ENCODE measurements around the gene MYOCOS. TPM values are rescaled to one million over a fixed set of nuclear protein-coding genes. Genes with fewer than 3 reads are reported as not detected.

MYOCOS gene
- polyA plus RNA-seq, 2 of the 4 experiments (the other 2 are of a cell fraction): not detected

GRCh38 chr1:171643156-171643555 lies 21.1 kb downstream of the MYOCOS start:
- FAIRE-seq (no peak), ATAC-seq (no peak), DNase-seq (ENCODE audit: low read depth in 1 of 2, low spot score in 1 of 2) (no peak)
- TF ChIP-seq MAZ (IDR thresholded peaks at IDR 0.05; ENCODE audit: borderline replicate concordance, low read depth, low read length) (no peak), TP53 (CRISPR knock-in tag; IDR thresholded peaks at IDR 0.05) (no peak), FOSB (CRISPR knock-in tag; IDR thresholded peaks at IDR 0.05) (no peak), HDAC2 (IDR thresholded peaks at IDR 0.05) (no peak), CEBPB (IDR thresholded peaks at IDR 0.05) (no peak), RAD21 (conservative IDR thresholded peaks at IDR 0.05 in 1 of 2, IDR thresholded peaks at IDR 0.05 in 1 of 2) (no peak), MYC (IDR thresholded peaks at IDR 0.05; ENCODE audit: borderline replicate concordance, low read length) (no peak), POLR2AphosphoS2 (conservative IDR thresholded peaks at IDR 0.05; ENCODE audit: low read length) (no peak), CBX8 (IDR thresholded peaks at IDR 0.05) (no peak), CBX2 (IDR thresholded peaks at IDR 0.05; ENCODE audit: borderline replicate concordance, low read depth) (no peak), RFX5 (IDR thresholded peaks at IDR 0.05) (no peak), JUN (IDR thresholded peaks at IDR 0.05) (no peak), EHF (CRISPR knock-in tag; IDR thresholded peaks at IDR 0.05) (no peak), JUNB (IDR thresholded peaks at IDR 0.05) (no peak), RCOR1 (IDR thresholded peaks at IDR 0.05; ENCODE audit: low read depth, low read length) (no peak), ZNF302 (CRISPR knock-in tag; IDR thresholded peaks at IDR 0.05) (no peak), FOXS1 (CRISPR knock-in tag; IDR thresholded peaks at IDR 0.05) (no peak), POLR2A (IDR thresholded peaks at IDR 0.05; ENCODE audit: low read length) (no peak)
- TF ChIP-seq, protein P1, sequence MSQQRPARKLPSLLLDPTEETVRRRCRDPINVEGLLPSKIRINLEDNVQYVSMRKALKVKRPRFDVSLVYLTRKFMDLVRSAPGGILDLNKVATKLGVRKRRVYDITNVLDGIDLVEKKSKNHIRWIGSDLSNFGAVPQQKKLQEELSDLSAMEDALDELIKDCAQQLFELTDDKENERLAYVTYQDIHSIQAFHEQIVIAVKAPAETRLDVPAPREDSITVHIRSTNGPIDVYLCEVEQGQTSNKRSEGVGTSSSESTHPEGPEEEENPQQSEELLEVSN (IDR thresholded peaks at IDR 0.05; ENCODE audit: borderline replicate concordance, low read depth): no peak
- TF ChIP-seq, protein P2, sequence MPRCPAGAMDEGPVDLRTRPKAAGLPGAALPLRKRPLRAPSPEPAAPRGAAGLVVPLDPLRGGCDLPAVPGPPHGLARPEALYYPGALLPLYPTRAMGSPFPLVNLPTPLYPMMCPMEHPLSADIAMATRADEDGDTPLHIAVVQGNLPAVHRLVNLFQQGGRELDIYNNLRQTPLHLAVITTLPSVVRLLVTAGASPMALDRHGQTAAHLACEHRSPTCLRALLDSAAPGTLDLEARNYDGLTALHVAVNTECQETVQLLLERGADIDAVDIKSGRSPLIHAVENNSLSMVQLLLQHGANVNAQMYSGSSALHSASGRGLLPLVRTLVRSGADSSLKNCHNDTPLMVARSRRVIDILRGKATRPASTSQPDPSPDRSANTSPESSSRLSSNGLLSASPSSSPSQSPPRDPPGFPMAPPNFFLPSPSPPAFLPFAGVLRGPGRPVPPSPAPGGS (IDR thresholded peaks at IDR 0.05): no peak
- POLR2A ChIA-PET: no interaction called here
- Histone ChIP-seq H3K4me3 (no peak overlapping the region), H3K4me2 (no peak overlapping the region), H3K27ac (no peak overlapping the region), H3K9me3 (no peaks in the 10 kb centered on the region), H3K4me1 (no peaks in the 10 kb centered on the region)
- WGBS (ENCODE audit: missing lambda C conversion rate): 62% methylated on average over 8 of the region's 8 CpGs
- CTCF ChIA-PET: interaction anchor here (0.8 kb wide), 1 partner anchor 24 kb away, joined by 4 read pairs; no protein-coding TSS in a partner anchor

GRCh38 chr1:171644805-171645483 lies 22.9 kb downstream of the MYOCOS start:
- POLR2A ChIA-PET: interaction anchor here (1.3 kb wide), 1 partner anchor 136 kb away, joined by 7 read pairs; the partner anchor contains the start of gene METTL13
- H3K9me3 ChIP-seq: no peaks in the 10 kb centered on the region
- FAIRE-seq (no peak), ATAC-seq (peak; percentile 92 to 95), DNase-seq (ENCODE audit: low read depth in 1 of 2, low spot score in 1 of 2) (peak; percentile 58 to 91)
- H3K4me3 ChIP-seq: no peak overlapping the region
- CTCF ChIA-PET: interaction anchor here (0.6 to 3.5 kb wide), 46 partner anchors 10 to 785 kb away, joined by 3 to 48 read pairs (median 4); partner anchors contain the start of genes METTL13, MYOCOS, PRRC2C and VAMP4
- H3K27ac ChIP-seq: peak overlapping the region in 1 of 2 experiments; percentile 55; a peak in 1 of 6 replicates
- 7% methylated on average over 15 of the region's 15 CpGs for WGBS (ENCODE audit: missing lambda C conversion rate)
- peak overlapping the region; percentile 40 for H3K4me2 ChIP-seq
- no peaks in the 10 kb centered on the region for H3K4me1 ChIP-seq
- TF ChIP-seq CTCF (IDR thresholded peaks at IDR 0.05) (peak; percentile 79), SMC3 (IDR thresholded peaks at IDR 0.05) (peak; percentile 64), EP300 (IDR thresholded peaks at IDR 0.05) (no peak), ZFP36 (IDR thresholded peaks at IDR 0.05; ENCODE audit: borderline replicate concordance, partially characterized antibody) (peak; percentile 73), KDM1A (IDR thresholded peaks at IDR 0.05; ENCODE audit: low read depth) (peak; percentile 63; the same call in 1 of the 2 replicates), CBX2 (IDR thresholded peaks at IDR 0.05; ENCODE audit: borderline replicate concordance, low read depth) (no peak), FOXS1 (CRISPR knock-in tag; IDR thresholded peaks at IDR 0.05) (no peak), RAD21 (conservative IDR thresholded peaks at IDR 0.05 in 1 of 2, IDR thresholded peaks at IDR 0.05 in 1 of 2) (peak; percentile 76 to 83), NFE2L2 (conservative IDR thresholded peaks at IDR 0.05; ENCODE audit: low read length) (no peak), CEBPB (IDR thresholded peaks at IDR 0.05) (no peak), HOXA7 (CRISPR knock-in tag; IDR thresholded peaks at IDR 0.05) (no peak)

Measured in A549 (cell line).